Neutrophil (primary cell): Measurements from ENCODE around the gene FRYL.
"Not testable (repeated sequence)": the region's sequence is repeated elsewhere in the genome, so short reads cannot be mapped to it uniquely, and the experiment has no call there.

Source experiments
- H3K27ac ChIP-seq: fragments of 200-600 bp; sonication (generic); 2 replicates; pipeline ENCODE4 v1.5.1; 2016; ENCODE audit warnings: mild to moderate bottlenecking, moderate library complexity
- H3K27me3 ChIP-seq: fragments of 200-600 bp; sonication (generic); 2 replicates; pipeline ENCODE4 v1.6.0; 2016; ENCODE audit warnings: mild to moderate bottlenecking
- H3K36me3 ChIP-seq: fragments of 200-600 bp; sonication (generic); 2 replicates; pipeline ENCODE4 v1.5.1; 2017
- H3K4me1 ChIP-seq, 2 experiments: fragments of 200-600 bp in 1 of 2; sonication (generic) in 1 of 2; 1 replicate in 1 of 2; 2 replicates in 1 of 2; pipeline versions ENCODE4 v1.5.1 to v1.6.1; 2013 to 2016; ENCODE audit warnings: low read depth in 1 of 2, low read length in 1 of 2, mild to moderate bottlenecking in 1 of 2, moderate library complexity in 1 of 2; ENCODE audit not compliant: control insufficient read depth in 1 of 2, insufficient read depth in 1 of 2
- H3K4me3 ChIP-seq, 2 experiments: fragments of 200-600 bp in 1 of 2; sonication (generic) in 1 of 2; 1 replicate in 1 of 2; 2 replicates in 1 of 2; pipeline ENCODE4 v1.5.1; 2013 to 2016; ENCODE audit warnings: low read depth in 1 of 2, low read length in 1 of 2, mild to moderate bottlenecking in 1 of 2, moderate library complexity in 1 of 2
- H3K9me3 ChIP-seq: fragments of 200-600 bp; sonication (generic); 2 replicates; pipeline ENCODE4 v1.5.1; 2016
- TF ChIP-seq, protein P1 (sequence below): fragments of 200-600 bp; sonication (generic); IDR thresholded peaks from 2 replicates; pipeline ENCODE4 v1.5.1; 2016; ENCODE audit warnings: antibody characterized with exemption

FRYL gene

DNA sequence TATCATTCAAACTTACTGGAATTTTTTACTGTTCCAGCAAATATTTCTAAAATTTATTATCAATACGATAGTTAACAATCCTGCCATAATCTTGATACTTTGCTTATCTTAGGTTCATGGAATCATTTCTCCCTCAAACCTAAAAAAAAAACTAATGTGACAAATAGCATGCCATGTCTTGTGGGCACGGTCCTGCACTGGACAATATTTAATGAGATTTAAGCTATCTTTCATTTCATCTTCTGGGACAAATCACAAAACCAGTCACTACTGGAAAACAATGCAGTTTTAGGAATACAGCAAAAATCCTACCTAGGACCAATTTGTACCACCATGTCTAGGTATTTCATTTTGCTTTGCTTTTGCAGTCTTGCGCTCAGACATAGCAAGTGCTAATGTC is 93.7 kb downstream of the FRYL start:
- Histone ChIP-seq H3K4me1 (peaks cover 3 to 8% of the 10 kb centered on the region in 2 experiments), H3K4me3 (no peak overlapping the region), H3K27me3 (no peaks in the 10 kb centered on the region), H3K27ac (no peak overlapping the region), H3K36me3 (no peaks in the 10 kb centered on the region), H3K9me3 (no peaks in the 10 kb centered on the region)
- TF ChIP-seq, protein P1, sequence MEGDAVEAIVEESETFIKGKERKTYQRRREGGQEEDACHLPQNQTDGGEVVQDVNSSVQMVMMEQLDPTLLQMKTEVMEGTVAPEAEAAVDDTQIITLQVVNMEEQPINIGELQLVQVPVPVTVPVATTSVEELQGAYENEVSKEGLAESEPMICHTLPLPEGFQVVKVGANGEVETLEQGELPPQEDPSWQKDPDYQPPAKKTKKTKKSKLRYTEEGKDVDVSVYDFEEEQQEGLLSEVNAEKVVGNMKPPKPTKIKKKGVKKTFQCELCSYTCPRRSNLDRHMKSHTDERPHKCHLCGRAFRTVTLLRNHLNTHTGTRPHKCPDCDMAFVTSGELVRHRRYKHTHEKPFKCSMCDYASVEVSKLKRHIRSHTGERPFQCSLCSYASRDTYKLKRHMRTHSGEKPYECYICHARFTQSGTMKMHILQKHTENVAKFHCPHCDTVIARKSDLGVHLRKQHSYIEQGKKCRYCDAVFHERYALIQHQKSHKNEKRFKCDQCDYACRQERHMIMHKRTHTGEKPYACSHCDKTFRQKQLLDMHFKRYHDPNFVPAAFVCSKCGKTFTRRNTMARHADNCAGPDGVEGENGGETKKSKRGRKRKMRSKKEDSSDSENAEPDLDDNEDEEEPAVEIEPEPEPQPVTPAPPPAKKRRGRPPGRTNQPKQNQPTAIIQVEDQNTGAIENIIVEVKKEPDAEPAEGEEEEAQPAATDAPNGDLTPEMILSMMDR: no peak

DNA sequence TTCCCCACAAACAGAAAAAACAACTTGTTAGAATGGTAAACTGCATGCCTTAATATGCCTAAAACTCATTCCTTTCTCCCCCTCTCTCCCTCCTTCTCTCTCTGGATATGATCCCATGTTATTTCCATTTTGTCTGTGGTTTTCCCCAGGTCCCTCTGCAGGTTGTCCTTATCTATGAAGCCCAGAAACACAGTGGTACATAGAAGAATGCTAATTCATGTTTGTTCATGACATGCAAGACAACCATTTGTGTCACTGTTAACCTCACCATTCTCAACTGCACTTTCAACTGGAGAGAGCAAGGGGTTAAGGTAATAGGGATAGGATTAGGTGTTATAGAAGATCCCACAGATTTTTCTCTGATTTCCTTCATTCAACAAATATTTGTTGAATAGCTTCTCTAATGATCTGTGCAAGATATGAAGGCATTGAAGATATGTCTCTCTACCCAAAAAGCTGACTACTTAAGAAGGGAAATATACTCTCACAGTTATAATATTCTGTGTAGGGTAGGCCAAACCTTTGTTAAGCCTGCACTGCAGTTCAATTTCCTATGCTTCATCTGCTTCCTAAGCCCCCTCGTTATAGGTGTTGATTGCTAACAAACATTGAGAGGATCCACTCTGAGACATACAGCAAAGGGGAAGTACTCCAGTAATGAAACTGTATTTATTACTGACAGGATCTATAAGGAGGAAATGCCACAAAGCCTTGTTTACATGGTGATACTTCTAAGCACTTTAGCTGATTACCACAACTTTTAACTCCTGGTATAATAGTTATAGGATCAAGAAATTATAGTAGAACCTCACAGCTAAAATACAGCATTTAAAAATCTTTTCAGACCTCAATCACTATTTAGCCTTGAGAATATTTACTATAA is 96.1 kb downstream of the FRYL start:
- Histone ChIP-seq H3K27me3 (no peaks in the 10 kb centered on the region), H3K4me1 (peaks cover 3 to 8% of the 10 kb centered on the region in 2 experiments), H3K36me3 (no peaks in the 10 kb centered on the region), H3K27ac (peak overlapping the region; percentile 59), H3K9me3 (no peaks in the 10 kb centered on the region), H3K4me3 (no peak overlapping the region)
- TF ChIP-seq, protein P1: no peak

DNA sequence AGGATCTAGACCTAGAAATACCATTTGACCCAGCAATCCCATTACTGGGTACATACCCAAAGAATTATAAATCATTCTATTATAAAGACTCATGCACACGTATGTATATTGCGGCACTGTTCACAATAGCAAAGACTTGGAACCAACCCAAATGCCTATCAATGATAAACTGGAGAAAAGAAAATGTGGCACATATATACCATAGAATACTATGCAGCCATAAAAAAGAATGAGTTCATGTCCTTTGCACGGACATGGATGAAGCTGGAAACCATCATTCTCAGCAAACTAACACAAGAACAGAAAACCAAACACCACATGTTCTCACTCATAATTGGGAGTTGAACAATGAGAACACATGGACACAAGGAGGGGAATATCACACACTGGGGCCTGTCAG is 97.2 kb downstream of the FRYL start:
- H3K9me3 ChIP-seq, H3K4me1 ChIP-seq, H3K27ac ChIP-seq, H3K36me3 ChIP-seq, H3K4me3 ChIP-seq, H3K27me3 ChIP-seq: not testable (repeated sequence)

DNA sequence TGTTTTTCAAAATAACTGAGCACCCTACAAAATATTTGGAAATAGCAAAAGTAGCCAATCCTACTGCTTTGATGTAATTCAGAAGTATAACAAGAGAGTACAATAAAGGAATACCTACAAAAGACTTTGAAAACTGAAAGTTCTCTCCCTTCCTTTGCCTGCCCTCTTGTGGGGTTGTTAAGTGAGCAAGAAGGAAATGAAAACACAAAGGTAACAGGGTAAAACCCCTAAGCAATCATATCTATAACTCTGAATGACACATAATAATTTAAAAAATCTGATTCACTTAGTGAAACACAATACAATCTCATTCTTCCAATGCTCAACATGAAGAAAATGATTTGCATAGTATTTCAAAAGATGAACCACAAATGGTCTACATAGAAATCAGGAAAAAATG is 98.2 kb downstream of the FRYL start:
- Histone ChIP-seq H3K27me3 (no peaks in the 10 kb centered on the region), H3K36me3 (no peaks in the 10 kb centered on the region), H3K4me3 (no peak overlapping the region), H3K27ac (no peak overlapping the region), H3K4me1 (peaks cover 3 to 8% of the 10 kb centered on the region in 2 experiments), H3K9me3 (no peaks in the 10 kb centered on the region)
- TF ChIP-seq, protein P1: no peak

DNA sequence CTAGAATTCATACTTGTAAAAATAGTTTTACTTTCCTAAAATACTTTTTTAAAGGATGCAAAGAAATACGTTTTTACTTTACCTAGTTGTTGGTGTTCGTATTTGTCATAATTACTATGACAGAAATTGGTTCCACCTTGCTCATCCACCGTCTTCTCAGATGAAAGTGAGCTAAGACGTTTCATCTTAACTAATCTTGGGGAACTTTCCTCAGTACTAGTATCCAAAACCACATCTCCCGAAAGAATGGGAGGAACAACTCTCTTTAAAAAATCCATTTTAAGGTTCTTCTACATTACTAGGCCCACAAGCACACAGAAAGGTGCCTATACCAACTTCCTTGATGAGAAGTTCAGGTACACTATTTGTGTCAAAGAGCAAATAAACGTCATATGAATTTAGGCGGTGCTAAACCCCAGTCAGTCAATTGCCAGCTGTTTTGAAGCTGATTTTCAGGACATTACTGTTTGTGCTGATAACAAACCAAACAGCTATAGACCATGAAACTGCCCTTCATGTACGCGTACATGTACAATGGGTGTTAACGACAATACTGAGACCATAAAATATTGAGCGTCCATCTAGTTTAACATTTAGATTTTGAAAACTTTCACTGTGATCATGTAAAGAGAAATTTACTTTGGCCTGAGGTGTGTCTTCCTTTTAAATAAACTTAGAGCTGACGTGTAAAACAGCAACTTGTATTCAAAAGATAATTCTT is 99.1 kb downstream of the FRYL start:
- Histone ChIP-seq H3K9me3 (no peaks in the 10 kb centered on the region), H3K4me3 (no peak overlapping the region), H3K27me3 (no peaks in the 10 kb centered on the region), H3K36me3 (no peaks in the 10 kb centered on the region), H3K4me1 (peaks cover 3 to 8% of the 10 kb centered on the region in 2 experiments), H3K27ac (no peak overlapping the region)
- TF ChIP-seq, protein P1: no peak

DNA sequence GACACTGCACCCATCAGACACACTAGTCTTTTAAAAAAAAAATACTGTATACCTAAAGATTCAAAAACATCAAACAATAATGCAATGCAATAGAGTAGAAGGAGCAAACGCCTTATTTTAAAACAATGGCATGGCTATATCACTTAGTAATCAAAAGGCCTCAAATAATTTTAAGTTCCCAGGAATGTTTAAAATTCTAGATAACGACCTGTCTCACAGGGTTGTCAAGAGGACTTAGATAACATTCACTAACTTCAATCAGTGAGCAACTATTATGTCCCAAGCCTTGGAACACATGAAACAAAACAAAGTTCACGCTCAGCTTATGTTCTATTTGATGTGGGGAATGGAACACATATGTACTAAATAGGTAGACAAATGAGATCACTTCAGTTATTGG is 106.5 kb downstream of the FRYL start:
- Histone ChIP-seq H3K4me3 (no peak overlapping the region), H3K9me3 (no peaks in the 10 kb centered on the region), H3K36me3 (no peaks in the 10 kb centered on the region), H3K27me3 (no peaks in the 10 kb centered on the region), H3K4me1 (no peaks in the 10 kb centered on the region), H3K27ac (no peak overlapping the region)
- TF ChIP-seq, protein P1: no peak
